T-helper 17 cell (primary cell): ENCODE measurements around the gene TARBP2. TPM values are rescaled to one million over a fixed set of nuclear protein-coding genes. Genes with fewer than 3 reads are reported as not detected.
A peak's percentile ranks its signal among the peaks of the same experiment; 100 is the strongest.

Source experiments
- ATAC-seq: fragments of 150-1000 bp; cut with Tn5 transposase; 2 replicates; pipeline ENCODE4 v1.10.0; 2021; ENCODE audit warnings: mild to moderate bottlenecking, moderate library complexity
- DNase-seq, 3 donors: peaks; one replicate each; pipeline versions ENCODE4 v3.0.0 to v3.0.0-alpha.2; 2020 to 2021
- H3K9me3 ChIP-seq: one replicate; pipeline ENCODE4 v1.7.0; 2013; ENCODE audit warnings: low read length, mild to moderate bottlenecking; ENCODE audit not compliant: control insufficient read depth, poor library complexity, severe bottlenecking
- H3K27ac Mint-ChIP-seq: one replicate; pipeline ENCODE4 v1.8.0; 2022; ENCODE audit warnings: mild to moderate bottlenecking, moderate library complexity, mixed read lengths
- H3K27me3 Mint-ChIP-seq: one replicate; pipeline ENCODE4 v1.8.0; 2022; ENCODE audit warnings: mixed read lengths
- H3K36me3 Mint-ChIP-seq: one replicate; pipeline ENCODE4 v1.8.0; 2022; ENCODE audit warnings: low read depth, mixed read lengths
- H3K4me1 Mint-ChIP-seq: one replicate; pipeline ENCODE4 v1.8.0; 2022; ENCODE audit warnings: mild to moderate bottlenecking, mixed read lengths
- H3K4me3 Mint-ChIP-seq: one replicate; pipeline ENCODE4 v1.8.0; 2022; ENCODE audit warnings: mild to moderate bottlenecking, moderate library complexity, mixed read lengths
- total RNA-seq, 4 donors: library from RNA in 2 of 4; stranded (reverse) in 2 of 4; gene quantifications; one replicate each; pipeline ENCODE4 v1.2.3 and lab custom pipeline; 2022 to 2026

The TARBP2 gene
- total RNA-seq, 2 donors from 2014 or later, result 28.4 to 29.3 TPM

GRCh38 chr12:53551889-53552291 lies 50.8 kb downstream of the TARBP2 start:
- Mint-ChIP-seq H3K36me3 (peaks cover 2% of the 10 kb centered on the region), H3K27me3 (no peaks in the 10 kb centered on the region), H3K27ac (peak overlapping the region; percentile 76), H3K4me3 (no peak overlapping the region), H3K4me1 (peaks cover 9% of the 10 kb centered on the region)
- DNase-seq (no peak), ATAC-seq (no peak)
- H3K9me3 ChIP-seq, result no peaks in the 10 kb centered on the region

GRCh38 chr12:53552361-53553327 lies 51.6 kb downstream of the TARBP2 start:
- Mint-ChIP-seq H3K4me3 (no peak overlapping the region), H3K36me3 (peaks cover 2% of the 10 kb centered on the region), H3K27me3 (no peaks in the 10 kb centered on the region), H3K27ac (peak overlapping the region; percentile 76), H3K4me1 (peaks cover 12% of the 10 kb centered on the region)
- ATAC-seq, result no peak
- no peak for DNase-seq
- H3K9me3 ChIP-seq, result no peaks in the 10 kb centered on the region

Other genes with a start within 250 kb of the TARBP2 start
- gene ESPL1, start 233.0 kb upstream of the TARBP2 start, total RNA-seq, result under 1 TPM; 0.30 to 0.83 TPM
- gene PFDN5, start 205.7 kb upstream of the TARBP2 start, total RNA-seq, result 100 to 1,000 TPM; 566 to 600 TPM
- 10 to 100 TPM; 30.6 to 32.5 TPM for gene MYG1, start 201.6 kb upstream of the TARBP2 start, total RNA-seq
- gene AAAS, start 179.7 kb upstream of the TARBP2 start, total RNA-seq, result 10 to 100 TPM; 31.2 to 31.8 TPM
- gene SP7, start 164.9 kb upstream of the TARBP2 start, total RNA-seq, result not detected
- gene SP1, start 121.1 kb upstream of the TARBP2 start, total RNA-seq, result 10 to 100 TPM; 69.6 to 75.1 TPM
- not detected for gene AMHR2, start 77.4 kb upstream of the TARBP2 start, total RNA-seq
- 100 to 1,000 TPM; 168 to 188 TPM for gene PRR13, start 59.5 kb upstream of the TARBP2 start, total RNA-seq
- gene PCBP2, start 49.2 kb upstream of the TARBP2 start, total RNA-seq, result 1,000 to 10,000 TPM; 1,028 to 1,089 TPM
- 10 to 100 TPM; 25.5 to 28.6 TPM for gene MAP3K12, start 1.8 kb upstream of the TARBP2 start, total RNA-seq
- gene NPFF, start 6.2 kb downstream of the TARBP2 start, total RNA-seq, result not detected
- 10 to 100 TPM; 22.7 to 25.3 TPM for gene ATF7, start 125.1 kb downstream of the TARBP2 start, total RNA-seq
- 100 to 1,000 TPM; 211 to 232 TPM for gene ATP5MC2, start 174.8 kb downstream of the TARBP2 start, total RNA-seq
- 100 to 1,000 TPM; 108 to 134 TPM for gene CALCOCO1, start 226.2 kb downstream of the TARBP2 start, total RNA-seq